Osteoblast (primary cell): ENCODE data around the gene ARHGAP45. TPM values are rescaled to one million over a fixed set of nuclear protein-coding genes. Genes with fewer than 3 reads are reported as not detected.

ENCODE experiments used
- DNase-seq: peaks from one replicate; pipeline ENCODE4 v3.0.0; 2011; ENCODE audit warnings: low spot score, mixed read lengths; ENCODE audit not compliant: insufficient read length; ENCODE audit errors: missing footprints
- H2AFZ ChIP-seq: 2 replicates; pipeline ENCODE4 v1.6.0; 2011; ENCODE audit warnings: mild to moderate bottlenecking, low read length
- H3K27ac ChIP-seq: 2 replicates; pipeline ENCODE4 v1.5.1; 2011; ENCODE audit warnings: mild to moderate bottlenecking, low read depth, low read length, moderate library complexity
- H3K27me3 ChIP-seq: 2 replicates; pipeline ENCODE4 v1.6.0; 2012; ENCODE audit warnings: mild to moderate bottlenecking, control low read depth, inconsistent platforms, low read length, moderate library complexity; ENCODE audit not compliant: insufficient read depth
- H3K36me3 ChIP-seq: 2 replicates; pipeline ENCODE4 v1.5.1; 2011; ENCODE audit warnings: mild to moderate bottlenecking, low read length, control low read depth, moderate library complexity; ENCODE audit not compliant: insufficient read depth
- H3K4me1 ChIP-seq: 2 replicates; pipeline ENCODE4 v1.5.1; 2011; ENCODE audit warnings: mild to moderate bottlenecking, low read length, control low read depth, moderate library complexity; ENCODE audit not compliant: insufficient read depth
- H3K4me2 ChIP-seq: 2 replicates; pipeline ENCODE4 v1.6.0; 2011; ENCODE audit warnings: mild to moderate bottlenecking, low read length; ENCODE audit not compliant: insufficient read depth
- H3K4me3 ChIP-seq: fragments of 200-600 bp; sonication (generic); 3 replicates; pipeline ENCODE4 v1.5.1; 2012; ENCODE audit warnings: mild to moderate bottlenecking, low read length, inconsistent platforms; ENCODE audit not compliant: insufficient read depth
- H3K79me2 ChIP-seq: 2 replicates; pipeline ENCODE4 v1.6.0; 2012; ENCODE audit warnings: mild to moderate bottlenecking, low read length, control low read depth, inconsistent platforms; ENCODE audit not compliant: insufficient read depth
- H3K9me3 ChIP-seq: 2 replicates; pipeline ENCODE4 v1.5.1; 2011; ENCODE audit warnings: low read depth, low read length, control low read depth
- H4K20me1 ChIP-seq: 2 replicates; pipeline ENCODE4 v1.6.0; 2012; ENCODE audit warnings: mild to moderate bottlenecking, low read length, control low read depth; ENCODE audit not compliant: insufficient read depth
- total RNA-seq: library from RNA; depleted of rRNA; stranded (reverse); fragments of >200 nt; gene quantifications from 2 replicates; pipeline ENCODE4 v1.2.3, GENCODE V29; 2012
- TF ChIP-seq, protein P1 (sequence below): IDR thresholded peaks from 2 replicates; pipeline ENCODE4 v1.5.1; 2011; ENCODE audit warnings: mild to moderate bottlenecking, low read depth, low read length, moderate library complexity; ENCODE audit errors: extremely low read depth

ARHGAP45 gene
- total RNA-seq, 1 donor = 0.72 TPM

DNA sequence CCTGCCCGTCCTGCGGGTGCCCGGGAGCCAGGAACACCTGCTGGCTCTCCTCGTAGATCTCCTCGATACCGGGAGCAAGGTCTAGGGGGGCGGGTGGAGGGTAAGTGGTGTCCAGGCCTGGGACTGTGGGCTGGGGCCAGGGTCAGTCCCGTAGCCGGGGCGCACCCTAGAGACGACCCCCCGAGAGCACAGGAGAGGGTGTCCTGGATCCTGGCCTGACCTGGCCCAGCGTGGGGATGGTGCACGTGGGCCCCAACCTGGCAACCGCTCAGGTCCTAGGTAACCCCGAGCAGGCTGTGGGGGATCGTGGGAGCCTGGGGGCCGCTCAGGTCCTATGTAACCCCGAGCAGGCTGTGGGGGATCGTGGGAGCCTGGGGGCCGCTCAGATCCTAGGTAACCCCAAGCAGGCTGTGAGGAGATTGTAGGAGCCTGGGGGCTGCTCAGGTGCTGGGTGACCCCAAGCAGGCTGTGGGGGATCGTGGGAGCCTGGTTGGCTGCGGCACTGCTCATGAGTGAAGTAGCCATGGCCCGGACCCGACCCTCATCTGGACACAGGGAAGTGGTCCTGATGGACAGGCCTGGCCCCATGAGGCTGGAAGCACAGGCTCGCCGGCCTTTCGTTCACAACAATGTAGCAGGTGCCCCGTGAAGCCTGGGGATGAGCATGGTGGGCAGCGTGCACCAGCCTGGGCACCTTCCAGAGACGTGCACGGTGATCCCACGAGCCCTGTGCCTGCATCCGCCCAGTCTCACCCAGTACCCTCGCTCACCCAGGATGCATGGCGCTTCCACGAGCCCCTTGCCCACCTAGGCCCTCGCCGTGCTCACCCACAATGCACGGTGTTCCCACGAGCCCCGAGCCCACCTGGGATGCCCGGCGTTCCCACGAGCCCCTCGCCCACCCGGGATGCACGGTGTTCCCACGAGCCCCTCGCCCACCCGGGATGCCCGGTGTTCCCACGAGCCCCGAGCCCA, 43.0 kb downstream of the ARHGAP45 start:
- TF ChIP-seq, protein P1, sequence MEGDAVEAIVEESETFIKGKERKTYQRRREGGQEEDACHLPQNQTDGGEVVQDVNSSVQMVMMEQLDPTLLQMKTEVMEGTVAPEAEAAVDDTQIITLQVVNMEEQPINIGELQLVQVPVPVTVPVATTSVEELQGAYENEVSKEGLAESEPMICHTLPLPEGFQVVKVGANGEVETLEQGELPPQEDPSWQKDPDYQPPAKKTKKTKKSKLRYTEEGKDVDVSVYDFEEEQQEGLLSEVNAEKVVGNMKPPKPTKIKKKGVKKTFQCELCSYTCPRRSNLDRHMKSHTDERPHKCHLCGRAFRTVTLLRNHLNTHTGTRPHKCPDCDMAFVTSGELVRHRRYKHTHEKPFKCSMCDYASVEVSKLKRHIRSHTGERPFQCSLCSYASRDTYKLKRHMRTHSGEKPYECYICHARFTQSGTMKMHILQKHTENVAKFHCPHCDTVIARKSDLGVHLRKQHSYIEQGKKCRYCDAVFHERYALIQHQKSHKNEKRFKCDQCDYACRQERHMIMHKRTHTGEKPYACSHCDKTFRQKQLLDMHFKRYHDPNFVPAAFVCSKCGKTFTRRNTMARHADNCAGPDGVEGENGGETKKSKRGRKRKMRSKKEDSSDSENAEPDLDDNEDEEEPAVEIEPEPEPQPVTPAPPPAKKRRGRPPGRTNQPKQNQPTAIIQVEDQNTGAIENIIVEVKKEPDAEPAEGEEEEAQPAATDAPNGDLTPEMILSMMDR = no peak
- no peak overlapping the region for H2AFZ ChIP-seq
- peaks cover 10% of the 10 kb centered on the region for H3K79me2 ChIP-seq
- peaks cover 53% of the 10 kb centered on the region for H4K20me1 ChIP-seq
- DNase-seq = no peak
- no peak overlapping the region for H3K4me3 ChIP-seq
- no peaks in the 10 kb centered on the region for H3K9me3 ChIP-seq
- peaks cover 58% of the 10 kb centered on the region for H3K36me3 ChIP-seq
- peaks cover 10% of the 10 kb centered on the region for H3K4me1 ChIP-seq
- no peak overlapping the region for H3K27ac ChIP-seq
- H3K4me2 ChIP-seq = no peak overlapping the region
- no peaks in the 10 kb centered on the region for H3K27me3 ChIP-seq

DNA sequence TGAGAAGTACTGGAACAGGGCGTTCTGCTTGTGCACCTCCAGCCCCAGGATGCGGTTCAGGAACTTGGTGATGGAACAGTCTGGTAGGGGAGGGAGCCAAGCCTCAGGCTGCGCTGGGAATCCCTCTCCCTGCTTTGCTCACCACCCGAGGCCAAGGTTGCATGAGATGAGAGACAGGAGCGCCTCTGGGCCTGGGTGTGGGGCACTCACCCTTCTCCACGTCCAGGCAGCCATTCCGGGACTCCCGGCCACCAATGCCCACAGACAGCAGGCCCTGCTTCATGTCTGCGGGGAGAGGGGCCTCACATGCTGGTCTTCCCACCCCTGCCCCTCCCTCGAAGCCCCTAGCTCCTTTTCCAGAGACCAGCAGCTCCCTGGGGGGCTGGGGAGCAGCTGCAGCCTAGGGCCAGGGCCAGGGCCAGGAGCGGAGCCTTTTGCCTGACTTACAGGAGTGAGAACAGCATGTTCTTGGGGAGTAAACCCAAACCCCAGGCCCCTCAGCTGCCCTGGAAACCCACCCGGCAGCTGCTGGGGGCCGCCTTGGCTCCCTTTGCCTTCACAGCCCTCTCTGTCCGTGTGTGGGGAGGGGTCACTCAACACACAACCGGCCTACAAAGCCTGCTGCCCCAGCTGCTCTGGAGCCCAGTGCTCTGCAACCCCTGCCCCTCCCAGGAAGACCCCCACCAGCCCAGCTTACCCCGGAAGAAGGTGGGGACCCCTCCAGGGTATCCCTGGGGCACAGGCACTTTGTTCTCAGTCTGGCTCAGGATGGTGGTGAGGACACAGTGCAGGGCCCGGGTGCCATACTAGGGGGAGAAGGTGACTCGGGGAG, 44.1 kb downstream of the ARHGAP45 start:
- TF ChIP-seq, protein P1 = no peak
- H3K79me2 ChIP-seq = peaks cover 10% of the 10 kb centered on the region
- no peak overlapping the region for H3K27ac ChIP-seq
- H3K27me3 ChIP-seq = no peaks in the 10 kb centered on the region
- H3K4me1 ChIP-seq = peaks cover 5% of the 10 kb centered on the region
- DNase-seq = peak; percentile 92
- no peak overlapping the region for H2AFZ ChIP-seq
- peaks cover 57% of the 10 kb centered on the region for H3K36me3 ChIP-seq
- no peaks in the 10 kb centered on the region for H3K9me3 ChIP-seq
- H3K4me3 ChIP-seq = no peak overlapping the region
- no peak overlapping the region for H3K4me2 ChIP-seq
- H4K20me1 ChIP-seq = peaks cover 47% of the 10 kb centered on the region

DNA sequence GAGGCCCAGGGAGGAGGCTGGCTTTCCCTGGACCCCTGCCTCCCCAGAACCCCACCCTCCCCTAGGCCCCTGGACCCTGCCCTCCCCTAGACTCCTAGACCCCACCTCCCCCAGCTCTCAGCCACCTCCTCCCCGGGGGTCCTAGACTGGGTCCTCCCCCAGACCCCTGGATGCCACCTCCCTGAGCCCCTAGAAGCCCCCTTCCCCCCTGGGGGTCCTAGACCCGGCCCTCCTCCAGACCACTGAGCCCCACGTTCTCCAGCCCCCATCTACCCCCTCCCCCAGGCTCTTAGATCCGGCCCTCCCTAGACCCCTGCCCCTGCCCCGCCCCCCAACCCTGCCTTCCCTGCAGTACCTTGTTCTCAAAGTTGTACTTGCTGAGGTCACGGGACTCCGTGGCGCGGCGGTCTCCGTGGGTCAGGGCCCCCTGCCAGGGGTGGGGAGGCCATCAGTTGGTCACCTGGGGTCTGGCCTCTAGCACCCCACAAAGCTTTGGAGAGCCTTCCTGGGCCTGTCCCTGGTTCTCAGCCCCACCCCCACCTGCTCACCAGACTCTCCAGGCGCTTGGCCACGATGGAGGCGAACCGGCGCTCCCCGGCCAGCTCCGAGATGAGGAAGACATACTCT, 44.8 kb downstream of the ARHGAP45 start:
- Histone ChIP-seq H3K4me1 (peaks cover 5% of the 10 kb centered on the region), H3K4me3 (no peak overlapping the region), H3K9me3 (no peaks in the 10 kb centered on the region), H4K20me1 (peaks cover 45% of the 10 kb centered on the region), H3K4me2 (no peak overlapping the region), H3K27ac (no peak overlapping the region), H3K79me2 (peaks cover 10% of the 10 kb centered on the region), H3K27me3 (no peaks in the 10 kb centered on the region), H3K36me3 (peaks cover 58% of the 10 kb centered on the region), H2AFZ (no peak overlapping the region)
- DNase-seq = peak; percentile 93
- TF ChIP-seq, protein P1 = no peak
